ENCODE results near the gene RNF220.

- TF ChIP-seq EP300 (IDR thresholded peaks at IDR 0.05) (no peak), POLR2AphosphoS5 (IDR thresholded peaks at IDR 0.05) (no peak), CTCF (IDR thresholded peaks at IDR 0.05) (no peak), POLR2A (IDR thresholded peaks at IDR 0.05) (no peak)
These were observed 108.1 kb downstream of the RNF220 start for GRCh38 chr1:44513111-44513510.
